ENCODE data around the gene PSTPIP1. TPM values are rescaled to one million over a fixed set of nuclear protein-coding genes. Genes with fewer than 3 reads are reported as not detected.

PSTPIP1 gene
- total and polyA plus RNA-seq, 2 of the 8 experiments (the other 6 are each of a cell fraction or from before 2014, with no cell fraction given), result 1.6 to 1.8 TPM

DNA sequence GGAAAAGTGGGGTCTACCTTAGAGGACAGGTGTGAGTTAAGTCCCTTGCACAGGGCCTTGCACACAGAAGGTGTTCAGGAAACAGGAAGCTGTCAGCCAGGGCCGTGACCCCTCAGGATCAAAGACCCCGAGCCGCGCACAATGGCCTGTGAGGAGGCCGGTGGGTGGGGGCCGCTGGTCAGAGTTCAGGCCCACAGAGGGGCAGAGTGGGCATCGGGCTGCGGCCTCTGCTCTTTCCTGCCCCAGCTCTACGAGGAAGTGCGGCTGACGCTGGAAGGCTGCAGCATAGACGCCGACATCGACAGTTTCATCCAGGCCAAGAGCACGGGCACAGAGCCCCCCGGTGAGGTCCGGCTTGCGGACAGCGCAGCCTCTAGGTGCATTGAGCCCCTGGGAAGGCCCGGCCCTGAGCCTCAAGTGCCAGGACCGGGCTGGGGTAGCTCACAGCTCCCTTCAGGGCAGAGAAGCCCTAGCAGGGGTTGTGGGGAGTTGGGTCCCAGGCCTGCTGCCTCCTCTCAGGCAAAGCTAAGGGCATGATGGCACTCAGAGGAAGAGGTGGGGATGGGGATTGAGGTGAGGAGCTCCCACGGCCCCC is 37.2 kb downstream of the PSTPIP1 start (continued):
- TF ChIP-seq, protein P1, sequence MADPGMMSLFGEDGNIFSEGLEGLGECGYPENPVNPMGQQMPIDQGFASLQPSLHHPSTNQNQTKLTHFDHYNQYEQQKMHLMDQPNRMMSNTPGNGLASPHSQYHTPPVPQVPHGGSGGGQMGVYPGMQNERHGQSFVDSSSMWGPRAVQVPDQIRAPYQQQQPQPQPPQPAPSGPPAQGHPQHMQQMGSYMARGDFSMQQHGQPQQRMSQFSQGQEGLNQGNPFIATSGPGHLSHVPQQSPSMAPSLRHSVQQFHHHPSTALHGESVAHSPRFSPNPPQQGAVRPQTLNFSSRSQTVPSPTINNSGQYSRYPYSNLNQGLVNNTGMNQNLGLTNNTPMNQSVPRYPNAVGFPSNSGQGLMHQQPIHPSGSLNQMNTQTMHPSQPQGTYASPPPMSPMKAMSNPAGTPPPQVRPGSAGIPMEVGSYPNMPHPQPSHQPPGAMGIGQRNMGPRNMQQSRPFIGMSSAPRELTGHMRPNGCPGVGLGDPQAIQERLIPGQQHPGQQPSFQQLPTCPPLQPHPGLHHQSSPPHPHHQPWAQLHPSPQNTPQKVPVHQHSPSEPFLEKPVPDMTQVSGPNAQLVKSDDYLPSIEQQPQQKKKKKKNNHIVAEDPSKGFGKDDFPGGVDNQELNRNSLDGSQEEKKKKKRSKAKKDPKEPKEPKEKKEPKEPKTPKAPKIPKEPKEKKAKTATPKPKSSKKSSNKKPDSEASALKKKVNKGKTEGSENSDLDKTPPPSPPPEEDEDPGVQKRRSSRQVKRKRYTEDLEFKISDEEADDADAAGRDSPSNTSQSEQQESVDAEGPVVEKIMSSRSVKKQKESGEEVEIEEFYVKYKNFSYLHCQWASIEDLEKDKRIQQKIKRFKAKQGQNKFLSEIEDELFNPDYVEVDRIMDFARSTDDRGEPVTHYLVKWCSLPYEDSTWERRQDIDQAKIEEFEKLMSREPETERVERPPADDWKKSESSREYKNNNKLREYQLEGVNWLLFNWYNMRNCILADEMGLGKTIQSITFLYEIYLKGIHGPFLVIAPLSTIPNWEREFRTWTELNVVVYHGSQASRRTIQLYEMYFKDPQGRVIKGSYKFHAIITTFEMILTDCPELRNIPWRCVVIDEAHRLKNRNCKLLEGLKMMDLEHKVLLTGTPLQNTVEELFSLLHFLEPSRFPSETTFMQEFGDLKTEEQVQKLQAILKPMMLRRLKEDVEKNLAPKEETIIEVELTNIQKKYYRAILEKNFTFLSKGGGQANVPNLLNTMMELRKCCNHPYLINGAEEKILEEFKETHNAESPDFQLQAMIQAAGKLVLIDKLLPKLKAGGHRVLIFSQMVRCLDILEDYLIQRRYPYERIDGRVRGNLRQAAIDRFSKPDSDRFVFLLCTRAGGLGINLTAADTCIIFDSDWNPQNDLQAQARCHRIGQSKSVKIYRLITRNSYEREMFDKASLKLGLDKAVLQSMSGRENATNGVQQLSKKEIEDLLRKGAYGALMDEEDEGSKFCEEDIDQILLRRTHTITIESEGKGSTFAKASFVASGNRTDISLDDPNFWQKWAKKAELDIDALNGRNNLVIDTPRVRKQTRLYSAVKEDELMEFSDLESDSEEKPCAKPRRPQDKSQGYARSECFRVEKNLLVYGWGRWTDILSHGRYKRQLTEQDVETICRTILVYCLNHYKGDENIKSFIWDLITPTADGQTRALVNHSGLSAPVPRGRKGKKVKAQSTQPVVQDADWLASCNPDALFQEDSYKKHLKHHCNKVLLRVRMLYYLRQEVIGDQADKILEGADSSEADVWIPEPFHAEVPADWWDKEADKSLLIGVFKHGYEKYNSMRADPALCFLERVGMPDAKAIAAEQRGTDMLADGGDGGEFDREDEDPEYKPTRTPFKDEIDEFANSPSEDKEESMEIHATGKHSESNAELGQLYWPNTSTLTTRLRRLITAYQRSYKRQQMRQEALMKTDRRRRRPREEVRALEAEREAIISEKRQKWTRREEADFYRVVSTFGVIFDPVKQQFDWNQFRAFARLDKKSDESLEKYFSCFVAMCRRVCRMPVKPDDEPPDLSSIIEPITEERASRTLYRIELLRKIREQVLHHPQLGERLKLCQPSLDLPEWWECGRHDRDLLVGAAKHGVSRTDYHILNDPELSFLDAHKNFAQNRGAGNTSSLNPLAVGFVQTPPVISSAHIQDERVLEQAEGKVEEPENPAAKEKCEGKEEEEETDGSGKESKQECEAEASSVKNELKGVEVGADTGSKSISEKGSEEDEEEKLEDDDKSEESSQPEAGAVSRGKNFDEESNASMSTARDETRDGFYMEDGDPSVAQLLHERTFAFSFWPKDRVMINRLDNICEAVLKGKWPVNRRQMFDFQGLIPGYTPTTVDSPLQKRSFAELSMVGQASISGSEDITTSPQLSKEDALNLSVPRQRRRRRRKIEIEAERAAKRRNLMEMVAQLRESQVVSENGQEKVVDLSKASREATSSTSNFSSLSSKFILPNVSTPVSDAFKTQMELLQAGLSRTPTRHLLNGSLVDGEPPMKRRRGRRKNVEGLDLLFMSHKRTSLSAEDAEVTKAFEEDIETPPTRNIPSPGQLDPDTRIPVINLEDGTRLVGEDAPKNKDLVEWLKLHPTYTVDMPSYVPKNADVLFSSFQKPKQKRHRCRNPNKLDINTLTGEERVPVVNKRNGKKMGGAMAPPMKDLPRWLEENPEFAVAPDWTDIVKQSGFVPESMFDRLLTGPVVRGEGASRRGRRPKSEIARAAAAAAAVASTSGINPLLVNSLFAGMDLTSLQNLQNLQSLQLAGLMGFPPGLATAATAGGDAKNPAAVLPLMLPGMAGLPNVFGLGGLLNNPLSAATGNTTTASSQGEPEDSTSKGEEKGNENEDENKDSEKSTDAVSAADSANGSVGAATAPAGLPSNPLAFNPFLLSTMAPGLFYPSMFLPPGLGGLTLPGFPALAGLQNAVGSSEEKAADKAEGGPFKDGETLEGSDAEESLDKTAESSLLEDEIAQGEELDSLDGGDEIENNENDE (IDR thresholded peaks at IDR 0.05; ENCODE audit: insufficient replicate concordance, low read length), result no peak
- no peak for TF ChIP-seq CHD2 (IDR thresholded peaks at IDR 0.05; ENCODE audit: low read length)
- TF ChIP-seq SP2 (IDR thresholded peaks at IDR 0.05; ENCODE audit: low read length), result no peak
- no peak for TF ChIP-seq SRF (IDR thresholded peaks at IDR 0.05; ENCODE audit: low read depth, low read length)
- TF ChIP-seq POLR2AphosphoS5 (IDR thresholded peaks at IDR 0.05; ENCODE audit: low read depth, low read length), result no peak
- no peak for TF ChIP-seq USF2 (IDR thresholded peaks at IDR 0.05; ENCODE audit: low read length)
- TF ChIP-seq SIN3A (conservative IDR thresholded peaks at IDR 0.05 in 1 of 2, IDR thresholded peaks at IDR 0.05 in 1 of 2; ENCODE audit: low read depth in 1 of 2, low read length in 2 of 2), result no peak
- no peak for TF ChIP-seq NRF1 (IDR thresholded peaks at IDR 0.05; ENCODE audit: low read depth, low read length)
- TF ChIP-seq CBX5 (IDR thresholded peaks at IDR 0.05; ENCODE audit: low read depth, low read length), result no peak
- TF ChIP-seq SIRT6 (IDR thresholded peaks at IDR 0.05; ENCODE audit: low read length), result no peak
